ENCODE measurements around the gene ADARB1. TPM values are rescaled to one million over a fixed set of nuclear protein-coding genes. Genes with fewer than 3 reads are reported as not detected.

The ADARB1 gene
- total and polyA plus RNA-seq, 2 of the 8 experiments (the other 6 are each of a cell fraction or from before 2014, with no cell fraction given): 4.7 to 14.9 TPM

DNA sequence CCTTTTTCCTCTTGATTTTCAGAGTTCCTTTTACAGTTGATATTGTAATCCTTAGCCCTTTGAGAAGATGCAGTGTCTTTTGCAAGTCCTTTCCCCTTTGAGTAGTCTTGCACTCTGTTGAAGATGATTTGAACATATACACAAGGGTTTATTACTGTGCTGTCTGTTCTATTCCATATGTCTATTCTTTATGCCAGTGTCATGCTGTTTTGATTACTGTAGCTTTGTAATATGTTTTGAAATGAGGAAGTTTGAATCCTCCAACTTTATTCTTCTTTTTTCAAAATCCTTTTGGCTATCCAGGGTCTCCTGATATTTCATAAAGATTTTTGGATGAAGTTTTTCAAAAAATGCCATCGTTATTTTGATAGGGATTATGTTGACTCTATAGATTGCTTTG is 112.3 kb downstream of the ADARB1 start:
- H2BK12ac ChIP-seq (ENCODE audit: low read depth, low read length): no peak overlapping the region
- H4K20me1 ChIP-seq (replicated peaks in 1 of 2; ENCODE audit: control insufficient read depth in 1 of 2, insufficient read depth in 2 of 2, low read length in 2 of 2): no peaks in the 10 kb centered on the region
- H3K4me3 ChIP-seq (ENCODE audit: extremely low read depth in 1 of 4, insufficient read depth in 2 of 4, low read depth in 3 of 4, low read length in 4 of 4): no peak overlapping the region
- no peak overlapping the region for H3K4me2 ChIP-seq (ENCODE audit: insufficient read depth in 1 of 2, low read depth in 2 of 2, low read length in 2 of 2)
- H3K4ac ChIP-seq (replicated peaks; ENCODE audit: insufficient read length, low read depth, low read length): no peak overlapping the region
- no peak overlapping the region for H3K9ac ChIP-seq (replicated peaks in 1 of 4; ENCODE audit: extremely low read depth in 1 of 4, low read depth in 3 of 4, low read length in 3 of 4)
- H4K5ac ChIP-seq (ENCODE audit: insufficient read length, low read depth, low read length): no peak overlapping the region
- 85% methylated on average over 1 of the region's 1 CpG; no CpG with 5 or more reads in 1 of the 2 experiments for WGBS, 2 experiments (ENCODE audit: extremely low coverage in 1 of 2, insufficient coverage in 1 of 2, insufficient read length in 1 of 2, insufficient replicate concordance in 2 of 2, low coverage in 1 of 2, low lambda C conversion rate in 2 of 2, missing lambda C conversion rate in 1 of 2)
- H3K79me2 ChIP-seq (ENCODE audit: control insufficient read depth in 1 of 2, insufficient read depth in 2 of 2, low read length in 2 of 2): no peaks in the 10 kb centered on the region
- H3K9me3 ChIP-seq (ENCODE audit: insufficient read depth in 2 of 2, low read depth in 1 of 2, low read length in 1 of 2): peaks cover 7 to 10% of the 10 kb centered on the region in 2 experiments
- H3K18ac ChIP-seq (ENCODE audit: extremely low read depth, low read length): no peak overlapping the region
- FAIRE-seq: no peak
- POLR2A ChIA-PET (ENCODE audit: partially characterized antibody): no interaction called here
- H3K79me1 ChIP-seq (ENCODE audit: low read depth, low read length): no peaks in the 10 kb centered on the region
- H3K14ac ChIP-seq (ENCODE audit: insufficient read length): no peak overlapping the region
- DNase-seq (ENCODE audit: low read depth in 1 of 2, low spot score in 2 of 2): no peak
- H2BK15ac ChIP-seq (ENCODE audit: low read length): no peak overlapping the region
- no peak overlapping the region for H2AK5ac ChIP-seq (ENCODE audit: low read depth, low read length)
- H2BK120ac ChIP-seq (replicated peaks; ENCODE audit: low read depth, low read length): no peak overlapping the region
- H2BK20ac ChIP-seq (ENCODE audit: low read length): no peak overlapping the region
- no peak overlapping the region for H3K23ac ChIP-seq (ENCODE audit: insufficient read length)
- H2BK5ac ChIP-seq (ENCODE audit: low read depth, low read length): no peak overlapping the region
- H2AFZ ChIP-seq (ENCODE audit: low read length): no peak overlapping the region
- no peaks in the 10 kb centered on the region for H3K4me1 ChIP-seq (replicated peaks in 1 of 4; ENCODE audit: control insufficient read depth in 3 of 4, insufficient read depth in 4 of 4, low read length in 3 of 4)
- no peak overlapping the region for H4K91ac ChIP-seq (replicated peaks; ENCODE audit: insufficient read length, low read length)
- no peak overlapping the region for H3K56ac ChIP-seq (replicated peaks; ENCODE audit: insufficient read length, low read depth, low read length)
- TF ChIP-seq SIX5 (IDR thresholded peaks at IDR 0.05; ENCODE audit: low read depth, low read length): no peak
- TF ChIP-seq, protein P1, sequence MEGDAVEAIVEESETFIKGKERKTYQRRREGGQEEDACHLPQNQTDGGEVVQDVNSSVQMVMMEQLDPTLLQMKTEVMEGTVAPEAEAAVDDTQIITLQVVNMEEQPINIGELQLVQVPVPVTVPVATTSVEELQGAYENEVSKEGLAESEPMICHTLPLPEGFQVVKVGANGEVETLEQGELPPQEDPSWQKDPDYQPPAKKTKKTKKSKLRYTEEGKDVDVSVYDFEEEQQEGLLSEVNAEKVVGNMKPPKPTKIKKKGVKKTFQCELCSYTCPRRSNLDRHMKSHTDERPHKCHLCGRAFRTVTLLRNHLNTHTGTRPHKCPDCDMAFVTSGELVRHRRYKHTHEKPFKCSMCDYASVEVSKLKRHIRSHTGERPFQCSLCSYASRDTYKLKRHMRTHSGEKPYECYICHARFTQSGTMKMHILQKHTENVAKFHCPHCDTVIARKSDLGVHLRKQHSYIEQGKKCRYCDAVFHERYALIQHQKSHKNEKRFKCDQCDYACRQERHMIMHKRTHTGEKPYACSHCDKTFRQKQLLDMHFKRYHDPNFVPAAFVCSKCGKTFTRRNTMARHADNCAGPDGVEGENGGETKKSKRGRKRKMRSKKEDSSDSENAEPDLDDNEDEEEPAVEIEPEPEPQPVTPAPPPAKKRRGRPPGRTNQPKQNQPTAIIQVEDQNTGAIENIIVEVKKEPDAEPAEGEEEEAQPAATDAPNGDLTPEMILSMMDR (IDR thresholded peaks at IDR 0.05; ENCODE audit: control extremely low read depth in 1 of 3, insufficient read depth in 1 of 3, low read depth in 1 of 3, low read length in 3 of 3): no peak
- TF ChIP-seq RFX5 (IDR thresholded peaks at IDR 0.05; ENCODE audit: borderline replicate concordance, low read depth, low read length): no peak
- no peak for TF ChIP-seq RXRA (IDR thresholded peaks at IDR 0.05; ENCODE audit: insufficient read depth, low read depth, low read length)
- TF ChIP-seq, protein P2, sequence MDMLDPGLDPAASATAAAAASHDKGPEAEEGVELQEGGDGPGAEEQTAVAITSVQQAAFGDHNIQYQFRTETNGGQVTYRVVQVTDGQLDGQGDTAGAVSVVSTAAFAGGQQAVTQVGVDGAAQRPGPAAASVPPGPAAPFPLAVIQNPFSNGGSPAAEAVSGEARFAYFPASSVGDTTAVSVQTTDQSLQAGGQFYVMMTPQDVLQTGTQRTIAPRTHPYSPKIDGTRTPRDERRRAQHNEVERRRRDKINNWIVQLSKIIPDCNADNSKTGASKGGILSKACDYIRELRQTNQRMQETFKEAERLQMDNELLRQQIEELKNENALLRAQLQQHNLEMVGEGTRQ (IDR thresholded peaks at IDR 0.05; ENCODE audit: low read length): no peak
- TF ChIP-seq SIN3A (conservative IDR thresholded peaks at IDR 0.05 in 1 of 2, IDR thresholded peaks at IDR 0.05 in 1 of 2; ENCODE audit: low read depth in 1 of 2, low read length in 2 of 2): no peak
- TF ChIP-seq POU5F1 (IDR thresholded peaks at IDR 0.05; ENCODE audit: low read depth, low read length): no peak
- no peak for TF ChIP-seq JUN (IDR thresholded peaks at IDR 0.05; ENCODE audit: low read depth, low read length)
- no peak for TF ChIP-seq SUZ12 (IDR thresholded peaks at IDR 0.05; ENCODE audit: low read length)
- no peak for TF ChIP-seq TCF12 (IDR thresholded peaks at IDR 0.05; ENCODE audit: low read depth, low read length)
- no peak for TF ChIP-seq POLR2AphosphoS5 (IDR thresholded peaks at IDR 0.05; ENCODE audit: low read depth, low read length)
- no peaks in the 10 kb centered on the region for H3K23me2 ChIP-seq (ENCODE audit: low read depth, low read length)
- H3K27me3 ChIP-seq (replicated peaks in 1 of 4; ENCODE audit: control insufficient read depth in 3 of 4, extremely low read depth in 1 of 4, insufficient read depth in 3 of 4, low read length in 3 of 4): no peaks in the 10 kb centered on the region
- H4K8ac ChIP-seq (ENCODE audit: extremely low read depth, insufficient read depth, low read length): no peak overlapping the region
- H3K36me3 ChIP-seq (ENCODE audit: control insufficient read depth in 2 of 4, insufficient read depth in 4 of 4, low read length in 3 of 4): peaks cover 0 to 11% (median 5%) of the 10 kb centered on the region in 4 experiments; a peak in 4 of 8 replicates
- CTCF ChIA-PET (ENCODE audit: partially characterized antibody): no interaction called here
- no peak overlapping the region for H3K27ac ChIP-seq (ENCODE audit: low read depth, low read length)

Measured in H1 (cell line).